Activated effector memory CD4-positive, alpha-beta T cell treated with Interleukin-2 at 50 U/mL for 16 hours (primary cell): ENCODE measurements around the gene USP31.

Source experiments
- DNase-seq: peaks from one replicate; pipeline ENCODE4 v3.0.0-alpha.2; 2020

USP31 gene

GRCh38 chr16:23058576-23058975 lies 90.7 kb downstream of the USP31 start:
- DNase-seq = no peak

- no peak for DNase-seq
Observed at GRCh38 chr16:23057013-23057596, 92.1 kb downstream of the USP31 start.

GRCh38 chr16:23055481-23055880 lies 93.8 kb downstream of the USP31 start:
- DNase-seq = no peak

- DNase-seq = no peak
Observed at GRCh38 chr16:23052908-23053580, 96.2 kb downstream of the USP31 start.

GRCh38 chr16:23052221-23052620 lies 97.0 kb downstream of the USP31 start:
- DNase-seq = no peak

- no peak for DNase-seq
Observed at GRCh38 chr16:23051587-23051986, 97.7 kb downstream of the USP31 start.

GRCh38 chr16:23048164-23048563 lies 101.1 kb downstream of the USP31 start:
- DNase-seq = no peak

GRCh38 chr16:23045025-23045424 lies 104.2 kb downstream of the USP31 start:
- DNase-seq = no peak

GRCh38 chr16:23040246-23040645 lies 109.0 kb downstream of the USP31 start:
- DNase-seq = no peak

GRCh38 chr16:23039118-23039517 lies 110.1 kb downstream of the USP31 start:
- DNase-seq = no peak

- no peak for DNase-seq
Observed at GRCh38 chr16:23035240-23035639, 114.0 kb downstream of the USP31 start.

GRCh38 chr16:23031508-23032098 lies 117.6 kb downstream of the USP31 start:
- no peak for DNase-seq

GRCh38 chr16:23029733-23030420 lies 119.4 kb downstream of the USP31 start:
- DNase-seq = no peak

GRCh38 chr16:23027386-23027785 lies 121.9 kb downstream of the USP31 start:
- DNase-seq = no peak

- no peak for DNase-seq
Observed at GRCh38 chr16:23026784-23027362, 122.4 kb downstream of the USP31 start.

- DNase-seq = no peak
Observed at GRCh38 chr16:23025692-23026307, 123.5 kb downstream of the USP31 start.

- no peak for DNase-seq
Observed at GRCh38 chr16:23024044-23024443, 125.2 kb downstream of the USP31 start.

GRCh38 chr16:23020084-23020483 lies 129.2 kb downstream of the USP31 start:
- no peak for DNase-seq

- no peak for DNase-seq
Observed at GRCh38 chr16:23016368-23016767, 132.9 kb downstream of the USP31 start.

GRCh38 chr16:23015580-23015979 lies 133.7 kb downstream of the USP31 start:
- no peak for DNase-seq

- DNase-seq = no peak
Observed at GRCh38 chr16:23014592-23014991, 134.7 kb downstream of the USP31 start.
